Breast epithelium (tissue), 3 donors: Measurements from ENCODE around the gene ARHGAP10.

Experiments used
- POLR2AphosphoS5 ChIP-seq, 3 donors: sonication (generic); formaldehyde crosslinking; IDR thresholded peaks; one replicate each; pipeline ENCODE4 v1.6.1; 2017; ENCODE audit warnings: antibody characterized with exemption in 3 of 3
- TF ChIP-seq, protein P1 (sequence below), 3 donors: fragments of 450-650 bp; IDR thresholded peaks; one replicate each; pipeline ENCODE4 v1.5.1; 2016 to 2017; ENCODE audit warnings: antibody characterized with exemption in 3 of 3, mild to moderate bottlenecking in 3 of 3, moderate library complexity in 3 of 3

DNA sequence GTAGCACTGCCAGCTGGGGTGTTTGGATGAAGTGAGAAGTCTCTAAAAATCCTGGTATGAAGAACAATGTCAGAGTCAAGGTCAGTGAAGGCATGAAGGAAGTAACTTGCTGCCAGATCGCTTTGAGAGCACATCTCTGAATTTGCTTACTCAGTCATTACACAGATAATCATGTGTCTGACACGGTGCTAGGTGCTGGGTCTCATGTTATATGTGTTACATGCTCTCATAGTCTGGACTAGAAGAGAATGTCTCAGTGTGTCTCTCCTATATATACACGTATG lies 337.9 kb downstream of the ARHGAP10 start:
- TF ChIP-seq, protein P1, sequence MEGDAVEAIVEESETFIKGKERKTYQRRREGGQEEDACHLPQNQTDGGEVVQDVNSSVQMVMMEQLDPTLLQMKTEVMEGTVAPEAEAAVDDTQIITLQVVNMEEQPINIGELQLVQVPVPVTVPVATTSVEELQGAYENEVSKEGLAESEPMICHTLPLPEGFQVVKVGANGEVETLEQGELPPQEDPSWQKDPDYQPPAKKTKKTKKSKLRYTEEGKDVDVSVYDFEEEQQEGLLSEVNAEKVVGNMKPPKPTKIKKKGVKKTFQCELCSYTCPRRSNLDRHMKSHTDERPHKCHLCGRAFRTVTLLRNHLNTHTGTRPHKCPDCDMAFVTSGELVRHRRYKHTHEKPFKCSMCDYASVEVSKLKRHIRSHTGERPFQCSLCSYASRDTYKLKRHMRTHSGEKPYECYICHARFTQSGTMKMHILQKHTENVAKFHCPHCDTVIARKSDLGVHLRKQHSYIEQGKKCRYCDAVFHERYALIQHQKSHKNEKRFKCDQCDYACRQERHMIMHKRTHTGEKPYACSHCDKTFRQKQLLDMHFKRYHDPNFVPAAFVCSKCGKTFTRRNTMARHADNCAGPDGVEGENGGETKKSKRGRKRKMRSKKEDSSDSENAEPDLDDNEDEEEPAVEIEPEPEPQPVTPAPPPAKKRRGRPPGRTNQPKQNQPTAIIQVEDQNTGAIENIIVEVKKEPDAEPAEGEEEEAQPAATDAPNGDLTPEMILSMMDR (IDR thresholded peaks at IDR 0.05): no peak
- TF ChIP-seq POLR2AphosphoS5 (IDR thresholded peaks at IDR 0.05): no peak
